ENCODE results near the gene GTF2B.
"Not testable (repeated sequence)": the region's sequence is repeated elsewhere in the genome, so short reads cannot be mapped to it uniquely, and the experiment has no call there.

GTF2B gene

DNA sequence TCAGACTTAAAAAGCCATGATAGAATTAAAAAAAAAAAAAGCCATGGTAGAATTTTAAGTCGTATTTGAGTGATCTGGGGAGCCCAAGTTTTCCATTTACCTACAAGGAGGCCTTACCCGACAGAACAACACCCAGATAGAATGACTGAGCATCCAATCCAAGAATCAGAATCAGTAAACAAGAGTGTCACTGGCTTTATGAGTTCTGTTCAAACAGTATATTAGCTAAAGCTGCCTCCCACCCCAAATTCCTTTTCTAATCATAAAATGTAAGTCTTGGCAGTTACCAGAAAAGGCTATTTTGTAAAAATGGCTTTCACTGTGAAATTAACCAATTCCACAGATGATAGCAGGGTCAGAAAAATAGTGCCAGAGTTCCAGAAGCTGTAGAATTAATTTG is 1.2 kb downstream of the GTF2B start:
- Histone ChIP-seq H3K4me1 (ENCODE audit: control insufficient read depth in 2 of 2, insufficient read depth in 2 of 2, low read length in 2 of 2) (peaks cover 5 to 14% of the 10 kb centered on the region in 2 donors), H3K9me3 (ENCODE audit: control insufficient read depth in 2 of 2, low read length in 2 of 2) (no peaks in the 10 kb centered on the region), H3K36me3 (ENCODE audit: control insufficient read depth in 2 of 2, insufficient read depth in 2 of 2, low read length in 2 of 2) (peaks cover 10% of the 10 kb centered on the region in 2 donors), H3K27me3 (ENCODE audit: control insufficient read depth in 2 of 2, insufficient read depth in 2 of 2, low read length in 2 of 2) (no peaks in the 10 kb centered on the region), H3K4me3 (ENCODE audit: low read length in 2 of 2) (peak overlapping the region; percentile 87 to 99), H3K27ac (ENCODE audit: low read depth in 2 of 2, low read length in 2 of 2) (no peak overlapping the region), H3K9ac (ENCODE audit: low read depth in 1 of 2, low read length in 2 of 2) (peak overlapping the region; percentile 96)

DNA sequence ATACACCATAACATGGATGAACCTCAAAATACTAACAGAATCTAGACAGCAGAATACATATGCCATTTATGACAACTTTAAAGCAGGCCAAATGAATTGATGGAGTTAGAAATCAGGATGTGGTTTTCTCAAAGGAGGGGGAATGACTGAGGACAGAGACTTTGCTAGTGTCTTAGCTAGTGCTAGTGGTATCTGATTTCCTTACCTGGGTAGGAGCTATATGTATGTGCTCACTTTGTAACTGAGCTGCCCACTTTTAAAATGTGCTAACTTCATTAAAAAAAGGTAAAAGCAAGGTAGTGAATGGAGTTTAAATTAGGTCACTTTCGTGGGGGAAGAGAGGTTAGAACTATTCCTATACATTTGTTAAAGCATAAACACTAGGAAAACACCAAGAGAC is 2.6 kb downstream of the GTF2B start:
- Histone ChIP-seq H3K4me1 (ENCODE audit: control insufficient read depth in 2 of 2, insufficient read depth in 2 of 2, low read length in 2 of 2) (peaks cover 5 to 14% of the 10 kb centered on the region in 2 donors), H3K9me3 (ENCODE audit: control insufficient read depth in 2 of 2, low read length in 2 of 2) (no peaks in the 10 kb centered on the region), H3K9ac (ENCODE audit: low read depth in 1 of 2, low read length in 2 of 2) (no peak overlapping the region), H3K36me3 (ENCODE audit: control insufficient read depth in 2 of 2, insufficient read depth in 2 of 2, low read length in 2 of 2) (peaks cover 20% of the 10 kb centered on the region in 2 donors), H3K27me3 (ENCODE audit: control insufficient read depth in 2 of 2, insufficient read depth in 2 of 2, low read length in 2 of 2) (no peaks in the 10 kb centered on the region), H3K27ac (ENCODE audit: low read depth in 2 of 2, low read length in 2 of 2) (no peak overlapping the region), H3K4me3 (ENCODE audit: low read length in 2 of 2) (no peak overlapping the region)

DNA sequence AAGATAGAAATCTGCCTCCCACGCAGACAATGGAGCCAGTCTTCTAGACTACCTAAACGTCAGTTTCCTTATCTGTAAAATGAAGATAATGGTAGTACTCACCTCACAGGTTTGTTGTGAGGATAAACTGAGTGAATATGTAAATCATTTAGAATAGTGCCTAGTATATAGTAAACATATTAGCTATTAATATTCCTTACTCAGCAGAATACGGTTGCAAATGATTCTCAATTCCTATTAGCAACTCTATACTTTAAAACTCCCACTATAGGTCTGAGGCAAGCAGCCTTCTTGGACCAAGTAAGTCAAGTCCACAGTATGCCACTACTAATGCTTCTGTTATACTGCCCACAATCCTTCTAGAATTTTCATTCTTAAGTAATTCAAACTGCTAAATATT is 5.4 kb downstream of the GTF2B start:
- H3K9ac ChIP-seq (ENCODE audit: low read depth in 1 of 2, low read length in 2 of 2), result no peak overlapping the region
- no peaks in the 10 kb centered on the region for H3K27me3 ChIP-seq (ENCODE audit: control insufficient read depth in 2 of 2, insufficient read depth in 2 of 2, low read length in 2 of 2)
- H3K27ac ChIP-seq (ENCODE audit: low read depth in 2 of 2, low read length in 2 of 2), result no peak overlapping the region
- no peaks in the 10 kb centered on the region for H3K9me3 ChIP-seq (ENCODE audit: control insufficient read depth in 2 of 2, low read length in 2 of 2)
- H3K4me3 ChIP-seq (ENCODE audit: low read length in 2 of 2), result no peak overlapping the region
- H3K36me3 ChIP-seq (ENCODE audit: control insufficient read depth in 2 of 2, insufficient read depth in 2 of 2, low read length in 2 of 2), result peaks cover 39 to 42% of the 10 kb centered on the region in 2 donors
- peaks cover 5 to 14% of the 10 kb centered on the region in 2 donors for H3K4me1 ChIP-seq (ENCODE audit: control insufficient read depth in 2 of 2, insufficient read depth in 2 of 2, low read length in 2 of 2)

DNA sequence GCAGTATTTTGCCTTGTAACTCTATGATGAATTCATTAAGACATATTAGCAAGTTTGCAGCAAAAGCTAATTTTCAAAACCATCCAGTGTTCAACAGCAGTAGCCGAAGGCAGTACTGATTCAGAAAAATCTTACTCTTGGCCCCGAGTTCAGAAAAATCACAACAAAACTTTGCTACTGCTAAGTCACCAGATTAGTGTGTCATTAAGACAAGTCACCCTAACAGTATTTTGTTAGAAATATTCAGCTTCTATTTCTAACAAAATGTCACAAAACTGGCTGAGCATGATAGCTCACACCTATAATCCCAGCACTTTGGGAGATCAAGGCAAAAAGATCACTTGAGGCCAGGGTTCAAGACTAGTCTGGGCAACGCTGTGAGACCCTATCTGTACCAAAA is 8.2 kb downstream of the GTF2B start:
- no peak overlapping the region for H3K9ac ChIP-seq (ENCODE audit: low read depth in 1 of 2, low read length in 2 of 2)
- H3K4me3 ChIP-seq (ENCODE audit: low read length in 2 of 2), result no peak overlapping the region
- H3K36me3 ChIP-seq (ENCODE audit: control insufficient read depth in 2 of 2, insufficient read depth in 2 of 2, low read length in 2 of 2), result peaks cover 42 to 46% of the 10 kb centered on the region in 2 donors
- H3K27ac ChIP-seq (ENCODE audit: low read depth in 2 of 2, low read length in 2 of 2), result no peak overlapping the region
- no peaks in the 10 kb centered on the region for H3K4me1 ChIP-seq (ENCODE audit: control insufficient read depth in 2 of 2, insufficient read depth in 2 of 2, low read length in 2 of 2)
- no peaks in the 10 kb centered on the region for H3K27me3 ChIP-seq (ENCODE audit: control insufficient read depth in 2 of 2, insufficient read depth in 2 of 2, low read length in 2 of 2)
- no peaks in the 10 kb centered on the region for H3K9me3 ChIP-seq (ENCODE audit: control insufficient read depth in 2 of 2, low read length in 2 of 2)

DNA sequence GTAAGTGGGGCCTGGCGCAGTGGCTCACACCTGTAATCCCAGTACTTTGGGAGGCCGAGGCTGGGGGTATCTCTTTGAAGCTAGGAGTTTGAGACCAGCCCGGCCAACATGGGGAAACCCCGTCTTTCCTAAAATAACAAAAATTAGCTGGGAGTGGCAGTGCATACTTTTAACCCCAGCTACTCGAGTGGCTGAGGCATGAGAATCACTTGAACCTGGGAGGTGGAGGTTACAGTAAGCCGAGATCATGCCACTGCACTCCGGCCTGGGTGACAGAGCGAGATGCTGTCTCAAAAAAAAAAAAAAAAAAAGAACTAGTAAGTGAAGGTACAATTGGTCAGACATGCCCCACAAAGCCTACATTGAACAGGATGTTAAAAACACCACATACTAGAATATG is 10.7 kb downstream of the GTF2B start:
- H3K9me3 ChIP-seq (ENCODE audit: control insufficient read depth in 2 of 2, low read length in 2 of 2); H3K4me1 ChIP-seq (ENCODE audit: control insufficient read depth in 2 of 2, insufficient read depth in 2 of 2, low read length in 2 of 2); H3K9ac ChIP-seq (ENCODE audit: low read depth in 1 of 2, low read length in 2 of 2); H3K4me3 ChIP-seq (ENCODE audit: low read length in 2 of 2); H3K27me3 ChIP-seq (ENCODE audit: control insufficient read depth in 2 of 2, insufficient read depth in 2 of 2, low read length in 2 of 2); H3K27ac ChIP-seq (ENCODE audit: low read depth in 2 of 2, low read length in 2 of 2): not testable (repeated sequence)
- peaks cover 36 to 37% of the 10 kb centered on the region in 2 donors for H3K36me3 ChIP-seq (ENCODE audit: control insufficient read depth in 2 of 2, insufficient read depth in 2 of 2, low read length in 2 of 2)

DNA sequence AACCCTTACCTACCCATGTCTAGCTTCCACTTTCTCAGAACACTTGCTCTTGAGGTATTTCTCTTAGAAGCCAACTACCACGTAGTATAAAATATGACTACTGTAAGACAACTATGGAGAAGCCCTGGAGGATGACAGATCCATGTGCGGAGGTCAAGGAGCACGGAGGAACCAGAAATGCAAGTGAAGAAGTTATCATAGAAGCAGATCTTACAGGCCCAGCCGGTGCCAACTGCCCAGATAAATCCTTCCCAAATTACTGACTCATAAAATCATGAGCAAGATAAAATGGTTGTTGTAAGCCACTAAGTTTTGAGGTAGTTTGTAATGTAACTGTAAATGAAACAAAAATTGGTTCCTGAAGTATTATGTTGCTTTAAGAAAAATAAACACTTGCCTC is 12.6 kb downstream of the GTF2B start:
- Histone ChIP-seq H3K27ac (ENCODE audit: low read depth in 2 of 2, low read length in 2 of 2) (no peak overlapping the region), H3K36me3 (ENCODE audit: control insufficient read depth in 2 of 2, insufficient read depth in 2 of 2, low read length in 2 of 2) (peaks cover 26 to 27% of the 10 kb centered on the region in 2 donors), H3K4me1 (ENCODE audit: control insufficient read depth in 2 of 2, insufficient read depth in 2 of 2, low read length in 2 of 2) (peaks cover 0 to 2% of the 10 kb centered on the region in 2 donors)

DNA sequence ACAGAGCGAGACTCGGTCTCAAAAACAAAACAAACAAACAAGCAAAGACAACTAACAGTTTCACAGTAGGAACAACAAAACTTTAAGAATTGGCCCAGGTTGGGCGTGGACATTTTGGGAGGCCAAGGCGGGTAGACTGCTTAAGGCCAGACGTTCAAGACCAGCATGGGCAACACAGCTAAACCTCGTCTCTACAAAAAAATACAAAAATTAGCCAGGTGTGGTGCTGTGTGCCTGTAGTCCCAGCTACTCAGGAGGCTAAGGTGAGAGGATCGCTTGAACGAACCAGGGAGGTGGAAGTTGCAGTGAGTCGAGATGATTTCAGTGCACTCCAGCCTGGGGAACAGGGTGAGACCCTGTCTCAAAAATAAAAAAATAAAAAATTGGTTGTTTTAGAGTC is 13.5 kb downstream of the GTF2B start:
- Histone ChIP-seq H3K4me1 (ENCODE audit: control insufficient read depth in 2 of 2, insufficient read depth in 2 of 2, low read length in 2 of 2) (peaks cover 0 to 2% of the 10 kb centered on the region in 2 donors), H3K9me3 (ENCODE audit: control insufficient read depth in 2 of 2, low read length in 2 of 2) (no peaks in the 10 kb centered on the region), H3K36me3 (ENCODE audit: control insufficient read depth in 2 of 2, insufficient read depth in 2 of 2, low read length in 2 of 2) (peaks cover 18 to 19% of the 10 kb centered on the region in 2 donors), H3K9ac (ENCODE audit: low read depth in 1 of 2, low read length in 2 of 2) (no peak overlapping the region), H3K4me3 (ENCODE audit: low read length in 2 of 2) (no peak overlapping the region), H3K27ac (ENCODE audit: low read depth in 2 of 2, low read length in 2 of 2) (no peak overlapping the region), H3K27me3 (ENCODE audit: control insufficient read depth in 2 of 2, insufficient read depth in 2 of 2, low read length in 2 of 2) (no peaks in the 10 kb centered on the region)

More for the DNA sequence above, 12.6 kb downstream of the GTF2B start:
- no peaks in the 10 kb centered on the region for H3K9me3 ChIP-seq (ENCODE audit: control insufficient read depth in 2 of 2, low read length in 2 of 2)
- no peaks in the 10 kb centered on the region for H3K27me3 ChIP-seq (ENCODE audit: control insufficient read depth in 2 of 2, insufficient read depth in 2 of 2, low read length in 2 of 2)
- no peak overlapping the region for H3K9ac ChIP-seq (ENCODE audit: low read depth in 1 of 2, low read length in 2 of 2)
- H3K4me3 ChIP-seq (ENCODE audit: low read length in 2 of 2), result no peak overlapping the region

DNA sequence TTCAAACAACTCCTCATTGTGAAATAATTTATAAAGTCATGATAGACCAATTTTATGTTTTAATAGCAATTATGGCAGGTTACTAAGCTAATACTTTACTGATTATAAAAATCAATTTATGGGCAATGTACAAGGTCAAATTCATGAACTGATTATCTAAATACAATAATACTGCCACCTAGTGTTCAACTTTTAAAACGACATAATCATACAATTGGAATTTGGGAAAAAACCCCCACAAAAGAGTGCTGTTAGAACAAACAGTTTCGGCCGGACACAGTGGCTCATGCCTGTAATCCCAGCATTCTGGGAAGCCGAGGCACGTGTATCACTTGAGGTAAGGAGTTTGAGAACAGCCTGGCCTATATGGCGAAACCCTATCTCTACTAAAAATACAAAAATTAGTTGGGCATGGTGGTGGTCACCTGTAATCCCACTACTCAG is 14.0 kb downstream of the GTF2B start:
- H3K9me3 ChIP-seq (ENCODE audit: control insufficient read depth in 2 of 2, low read length in 2 of 2), result no peaks in the 10 kb centered on the region
- no peaks in the 10 kb centered on the region for H3K27me3 ChIP-seq (ENCODE audit: control insufficient read depth in 2 of 2, insufficient read depth in 2 of 2, low read length in 2 of 2)
- peaks cover 0 to 2% of the 10 kb centered on the region in 2 donors for H3K4me1 ChIP-seq (ENCODE audit: control insufficient read depth in 2 of 2, insufficient read depth in 2 of 2, low read length in 2 of 2)
- peaks cover 13 to 15% of the 10 kb centered on the region in 2 donors for H3K36me3 ChIP-seq (ENCODE audit: control insufficient read depth in 2 of 2, insufficient read depth in 2 of 2, low read length in 2 of 2)
- H3K27ac ChIP-seq (ENCODE audit: low read depth in 2 of 2, low read length in 2 of 2), result no peak overlapping the region
- H3K4me3 ChIP-seq (ENCODE audit: low read length in 2 of 2), result no peak overlapping the region
- no peak overlapping the region for H3K9ac ChIP-seq (ENCODE audit: low read depth in 1 of 2, low read length in 2 of 2)

DNA sequence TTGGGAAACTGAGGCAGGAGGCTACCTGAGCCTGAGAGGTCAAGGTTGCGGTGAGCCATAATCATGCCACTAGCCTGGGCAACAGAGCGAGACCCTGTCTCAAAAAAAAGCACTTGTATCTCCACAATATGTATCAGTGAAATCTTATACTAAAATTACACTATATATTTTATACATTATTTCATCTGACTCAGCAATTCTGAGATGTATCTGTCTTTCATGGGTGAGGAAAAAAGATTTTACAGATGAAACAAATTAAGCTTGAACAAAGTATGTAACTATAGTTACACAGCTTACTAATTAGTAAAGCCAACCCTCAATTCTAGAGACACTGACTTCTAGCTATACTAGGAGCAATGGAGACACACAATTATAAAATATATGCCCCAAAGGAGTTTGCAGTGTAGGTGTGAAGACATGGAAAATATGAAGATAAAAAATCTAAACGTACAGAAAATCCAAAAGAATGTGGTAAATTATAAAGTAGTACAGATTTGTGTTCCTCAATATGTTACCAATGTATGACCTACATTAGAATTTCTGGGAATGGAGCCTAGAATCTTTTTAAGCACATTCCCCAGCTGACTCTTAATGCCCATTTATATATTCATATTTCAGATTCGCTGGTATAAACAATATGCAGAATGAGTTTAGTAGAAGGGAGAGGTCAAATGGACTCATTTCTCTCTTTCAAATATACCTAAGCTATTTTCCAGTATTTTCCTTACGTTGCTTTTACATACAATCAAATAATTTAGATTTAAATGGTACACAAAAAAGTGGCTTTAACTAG is 14.6 kb downstream of the GTF2B start:
- no peak overlapping the region for H3K4me3 ChIP-seq (ENCODE audit: low read length in 2 of 2)
- H3K27ac ChIP-seq (ENCODE audit: low read depth in 2 of 2, low read length in 2 of 2), result no peak overlapping the region
- no peaks in the 10 kb centered on the region for H3K27me3 ChIP-seq (ENCODE audit: control insufficient read depth in 2 of 2, insufficient read depth in 2 of 2, low read length in 2 of 2)
- H3K36me3 ChIP-seq (ENCODE audit: control insufficient read depth in 2 of 2, insufficient read depth in 2 of 2, low read length in 2 of 2), result peaks cover 9 to 12% of the 10 kb centered on the region in 2 donors
- H3K9ac ChIP-seq (ENCODE audit: low read depth in 1 of 2, low read length in 2 of 2), result no peak overlapping the region
- H3K9me3 ChIP-seq (ENCODE audit: control insufficient read depth in 2 of 2, low read length in 2 of 2), result no peaks in the 10 kb centered on the region
- H3K4me1 ChIP-seq (ENCODE audit: control insufficient read depth in 2 of 2, insufficient read depth in 2 of 2, low read length in 2 of 2), result peaks cover 0 to 2% of the 10 kb centered on the region in 2 donors

DNA sequence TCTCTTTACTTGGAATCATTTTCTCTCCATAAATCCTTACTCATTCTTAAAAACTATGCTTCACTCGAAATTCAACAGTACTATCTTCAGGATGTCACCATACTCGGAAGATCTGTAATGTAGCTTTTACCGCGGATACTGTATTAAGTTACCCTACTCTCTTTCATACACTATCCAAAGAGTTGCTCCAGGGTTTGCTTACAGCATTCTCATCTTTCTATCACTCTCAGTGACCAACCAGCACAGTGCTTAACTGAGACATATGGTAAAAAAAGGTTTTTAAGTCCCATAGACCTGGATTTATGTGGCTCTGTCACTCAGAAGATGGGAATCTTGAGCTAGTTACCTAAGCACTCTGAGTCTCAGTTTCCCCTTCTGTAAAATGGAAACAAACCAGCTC is 15.8 kb downstream of the GTF2B start:
- Histone ChIP-seq H3K27ac (ENCODE audit: low read depth in 2 of 2, low read length in 2 of 2) (no peak overlapping the region), H3K27me3 (ENCODE audit: control insufficient read depth in 2 of 2, insufficient read depth in 2 of 2, low read length in 2 of 2) (no peaks in the 10 kb centered on the region), H3K9me3 (ENCODE audit: control insufficient read depth in 2 of 2, low read length in 2 of 2) (no peaks in the 10 kb centered on the region), H3K36me3 (ENCODE audit: control insufficient read depth in 2 of 2, insufficient read depth in 2 of 2, low read length in 2 of 2) (peaks cover 4 to 8% of the 10 kb centered on the region in 2 donors), H3K9ac (ENCODE audit: low read depth in 1 of 2, low read length in 2 of 2) (no peak overlapping the region), H3K4me3 (ENCODE audit: low read length in 2 of 2) (no peak overlapping the region), H3K4me1 (ENCODE audit: control insufficient read depth in 2 of 2, insufficient read depth in 2 of 2, low read length in 2 of 2) (peaks cover 0 to 2% of the 10 kb centered on the region in 2 donors)

Measured in mucosa of rectum (tissue), 2 donors.